ENCODE results near the gene CIZ1.

Gene CIZ1

DNA sequence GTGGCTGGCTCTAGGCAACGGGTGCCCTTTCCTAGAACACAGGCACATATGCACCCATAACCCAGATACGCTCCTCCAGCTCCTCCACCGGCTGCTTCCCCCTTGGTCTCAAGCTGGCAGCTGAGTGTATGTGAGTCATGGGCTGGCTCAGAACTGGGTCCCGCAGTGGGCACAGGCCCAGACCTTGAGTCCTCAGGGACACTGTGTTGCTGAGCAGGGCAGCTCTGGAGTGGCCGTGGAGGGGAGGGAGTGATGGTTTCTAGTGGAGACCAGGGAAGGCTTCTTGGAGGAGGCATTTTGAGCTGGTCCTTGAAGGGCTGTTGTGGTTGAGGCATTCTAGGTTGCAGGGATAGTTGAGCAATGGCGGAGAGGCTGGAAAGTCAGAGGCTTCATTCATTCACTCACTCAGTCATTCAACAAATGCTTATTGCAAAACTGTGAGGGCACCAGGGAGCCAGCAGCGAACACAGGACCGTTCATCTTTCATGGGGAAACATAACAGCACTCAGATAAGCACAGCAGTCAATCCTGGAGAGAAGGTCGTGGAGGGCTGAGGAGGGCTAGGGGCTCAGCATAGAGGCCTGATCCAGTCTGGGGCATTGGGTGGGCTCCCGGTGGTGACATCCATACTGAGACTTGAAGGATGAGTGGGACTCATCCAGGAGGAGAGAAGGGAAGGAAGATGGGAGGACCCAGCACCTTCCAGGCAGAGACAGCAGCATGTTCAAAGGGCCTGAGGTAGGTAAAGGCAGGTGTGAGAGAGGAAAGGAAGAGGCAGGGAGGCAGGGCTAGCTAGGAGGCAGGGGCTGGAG lies 29.0 kb downstream of the CIZ1 start:
- no peak for DNase-seq

- no peak for DNase-seq
Observed at GRCh38 chr9:128161215-128161902, 30.0 kb downstream of the CIZ1 start.

GRCh38 chr9:128160603-128160987 lies 30.8 kb downstream of the CIZ1 start:
- peak in 3 of 6 experiments; percentile 19 to 61 (median 23) for DNase-seq

- peak; percentile 84 to 92 (median 90) for DNase-seq
Observed at GRCh38 chr9:128159784-128160602, 31.4 kb downstream of the CIZ1 start, which contains the start of gene BBLN. TSS of gene BBLN (plus strand) at chr9:128160265. CDS start at chr9:128160408, 143 bp downstream.

GRCh38 chr9:128159522-128159783 lies 31.9 kb downstream of the CIZ1 start:
- DNase-seq = peak; percentile 50 to 67 (median 59)

GRCh38 chr9:128155736-128156500 lies 35.5 kb downstream of the CIZ1 start:
- no peak for DNase-seq

DNA sequence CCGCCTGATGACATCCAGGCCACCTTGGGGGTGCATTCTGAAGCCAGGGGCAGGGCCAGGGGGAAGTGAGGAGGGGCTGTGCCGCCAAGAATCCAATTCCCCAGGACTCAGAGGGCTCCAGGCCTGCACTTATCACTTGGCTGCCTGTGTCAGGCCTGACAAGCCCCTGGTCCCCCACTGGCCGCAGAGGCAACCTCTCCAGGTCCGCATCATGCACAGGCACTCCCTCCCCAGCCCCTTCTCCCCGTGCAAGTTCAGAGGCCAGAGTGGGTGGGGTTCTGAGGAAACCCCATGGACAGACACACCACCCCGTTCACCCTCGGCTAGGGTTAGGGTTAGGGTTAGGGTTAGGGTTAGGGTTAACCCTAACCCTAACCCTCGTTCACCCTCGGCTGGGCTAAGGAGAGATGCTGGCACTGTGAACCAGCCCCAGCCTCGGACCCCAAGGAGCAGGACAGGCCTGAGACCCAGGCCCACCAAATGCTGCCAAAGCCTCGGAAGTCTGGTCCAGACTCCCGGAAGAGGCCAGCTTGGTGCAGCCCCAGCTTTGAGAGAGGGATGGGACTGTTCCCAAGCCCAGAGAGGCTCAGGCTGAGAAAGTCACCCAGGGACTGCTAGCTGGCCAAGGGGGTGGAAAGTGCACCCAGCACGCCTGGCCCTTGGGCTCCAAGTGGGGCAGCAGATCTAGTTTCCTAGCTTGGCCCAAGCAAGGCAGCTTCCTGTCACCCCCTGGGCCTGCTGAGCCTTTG lies 37.3 kb downstream of the CIZ1 start:
- DNase-seq = no peak

GRCh38 chr9:128153060-128153946 lies 38.1 kb downstream of the CIZ1 start:
- DNase-seq = no peak

DNA sequence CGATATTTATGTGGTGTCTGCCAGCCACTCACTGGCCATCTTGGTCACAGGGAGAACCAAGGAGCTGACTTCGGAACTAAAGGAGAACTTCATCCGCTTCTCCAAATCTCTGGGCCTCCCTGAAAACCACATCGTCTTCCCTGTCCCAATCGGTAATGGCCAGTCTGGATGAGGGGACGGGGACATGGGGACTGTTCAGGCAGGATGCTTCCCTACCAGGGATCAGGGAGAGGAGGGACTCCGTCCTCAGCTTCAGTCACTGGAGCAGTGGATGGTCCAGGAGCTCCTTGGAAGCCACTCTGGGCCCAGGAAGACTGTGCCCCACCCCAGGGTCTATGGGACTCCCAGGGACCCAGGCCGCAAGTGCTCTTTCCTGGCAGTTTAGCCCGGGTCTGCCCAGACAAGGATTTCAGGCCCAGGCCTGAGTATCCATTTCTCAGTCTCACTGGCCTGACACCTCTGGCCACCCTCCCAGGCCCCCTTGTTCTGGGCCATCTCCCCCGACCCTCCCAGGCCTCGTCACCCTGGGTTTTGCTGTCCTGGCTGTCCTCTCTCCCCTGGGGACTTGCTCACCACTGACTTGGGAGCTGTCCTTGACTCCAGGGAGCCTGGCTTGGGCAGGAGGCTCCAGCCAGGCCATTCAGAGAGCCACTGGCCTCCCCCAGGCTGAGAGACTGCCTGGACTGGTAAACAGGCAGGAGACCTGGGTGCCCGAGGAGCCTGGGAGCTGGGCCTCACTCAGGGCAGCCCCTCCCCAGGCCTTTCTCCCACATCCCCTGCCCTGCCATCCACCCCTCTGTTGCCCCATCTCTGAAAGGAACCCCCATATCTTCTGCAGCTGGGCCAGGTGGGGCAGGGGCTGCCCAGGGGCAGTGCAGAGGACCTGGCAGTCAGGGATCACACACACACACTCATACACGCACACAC lies 39.0 kb downstream of the CIZ1 start:
- DNase-seq = no peak

GRCh38 chr9:128151309-128152132 lies 39.9 kb downstream of the CIZ1 start:
- no peak for DNase-seq

DNA sequence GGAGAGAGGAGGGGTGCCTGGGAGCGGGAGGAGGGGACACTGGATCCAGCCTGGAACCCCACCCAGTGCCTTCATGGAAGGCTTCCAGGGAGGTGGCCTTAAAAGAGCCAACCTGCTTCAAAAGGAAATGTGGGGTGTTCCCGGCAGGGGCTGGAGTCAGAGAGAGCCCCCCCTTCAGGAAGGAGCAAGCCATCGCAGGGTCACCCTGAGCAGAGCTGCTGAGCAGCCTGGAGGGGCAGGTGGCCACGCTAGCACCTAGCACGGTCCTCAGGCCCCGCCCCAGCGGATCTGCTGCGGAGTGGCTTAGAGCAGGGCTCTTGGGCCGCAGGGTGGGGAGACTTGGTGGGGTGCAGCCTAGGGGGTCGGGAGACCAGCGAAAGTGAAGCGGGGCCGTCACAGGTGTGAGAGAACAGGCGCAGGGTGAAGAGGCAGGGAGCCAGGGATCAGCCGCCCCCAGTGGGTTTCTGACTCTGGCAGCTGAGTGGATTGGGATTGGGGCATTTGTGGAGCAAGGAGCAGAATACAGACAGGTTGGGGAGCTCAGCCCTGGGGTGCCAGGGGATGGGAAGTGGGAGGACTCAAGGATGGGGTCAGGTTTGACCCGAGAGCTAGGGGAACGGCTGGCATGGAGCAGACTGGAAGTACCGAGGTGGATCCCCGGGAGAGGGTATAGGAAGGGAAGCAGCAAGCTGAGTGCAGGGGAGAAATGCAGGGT lies 40.6 kb downstream of the CIZ1 start:
- no peak for DNase-seq

DNA sequence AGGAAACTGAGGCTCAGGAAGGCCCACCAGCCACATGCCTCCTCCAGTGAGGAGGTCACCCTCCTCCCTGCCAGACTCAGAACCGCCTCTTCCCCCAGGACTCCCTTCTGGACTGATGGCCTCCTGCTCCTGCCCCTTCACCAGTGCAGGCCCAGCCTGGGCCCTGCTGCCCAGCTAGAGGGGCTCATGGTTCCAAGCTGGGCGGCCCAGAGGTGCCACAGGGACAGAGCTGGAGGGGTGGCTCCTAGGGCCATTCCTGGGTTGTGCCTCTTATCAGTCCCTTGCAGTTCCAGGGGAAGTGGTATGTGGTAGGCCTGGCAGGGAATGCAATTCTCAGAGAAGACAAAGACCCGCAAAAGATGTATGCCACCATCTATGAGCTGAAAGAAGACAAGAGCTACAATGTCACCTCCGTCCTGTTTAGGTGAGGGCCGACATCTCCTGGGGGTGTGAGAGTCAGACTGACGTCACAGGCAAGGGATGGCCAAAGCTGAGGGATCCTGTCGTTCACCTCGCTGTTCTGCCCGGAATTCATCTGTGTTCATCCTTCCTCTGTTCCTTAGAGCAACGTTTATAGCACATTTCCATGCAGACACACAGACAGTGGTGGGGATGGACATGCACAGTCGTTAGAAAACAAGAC lies 41.3 kb downstream of the CIZ1 start:
- DNase-seq = no peak

DNA sequence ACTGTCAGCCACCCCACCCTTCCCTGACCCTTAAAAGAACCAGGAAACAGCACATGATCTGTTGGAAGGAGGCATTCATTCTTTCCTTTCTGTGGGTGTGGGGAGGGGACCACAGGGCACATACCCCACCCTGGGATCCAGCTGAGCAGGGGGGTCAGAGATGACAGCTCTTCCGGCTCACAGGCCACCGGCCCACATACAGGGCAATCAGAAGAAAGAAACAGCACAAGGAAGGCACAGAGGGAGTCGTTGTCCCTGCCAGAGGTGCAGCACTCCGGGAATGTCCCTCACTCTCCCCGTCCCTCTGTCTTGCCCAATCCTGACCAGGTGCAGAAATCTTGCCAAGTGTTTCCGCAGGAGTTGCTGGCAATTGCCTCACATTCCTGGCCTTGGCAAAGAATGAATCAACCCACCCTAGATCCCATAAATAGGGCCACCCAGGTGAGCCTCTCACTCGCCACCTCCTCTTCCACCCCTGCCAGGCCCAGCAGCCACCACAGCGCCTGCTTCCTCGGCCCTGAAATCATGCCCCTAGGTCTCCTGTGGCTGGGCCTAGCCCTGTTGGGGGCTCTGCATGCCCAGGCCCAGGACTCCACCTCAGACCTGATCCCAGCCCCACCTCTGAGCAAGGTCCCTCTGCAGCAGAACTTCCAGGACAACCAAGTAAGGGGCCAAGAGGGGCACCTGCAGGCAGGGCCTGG lies 42.2 kb downstream of the CIZ1 start, which contains the start of gene LCN2:
LCN2 (plus strand) TSS at position 453 of the 701 bp plus-strand sequence; CDS start at position 526, 73 bp downstream.
- no peak for DNase-seq

DNA sequence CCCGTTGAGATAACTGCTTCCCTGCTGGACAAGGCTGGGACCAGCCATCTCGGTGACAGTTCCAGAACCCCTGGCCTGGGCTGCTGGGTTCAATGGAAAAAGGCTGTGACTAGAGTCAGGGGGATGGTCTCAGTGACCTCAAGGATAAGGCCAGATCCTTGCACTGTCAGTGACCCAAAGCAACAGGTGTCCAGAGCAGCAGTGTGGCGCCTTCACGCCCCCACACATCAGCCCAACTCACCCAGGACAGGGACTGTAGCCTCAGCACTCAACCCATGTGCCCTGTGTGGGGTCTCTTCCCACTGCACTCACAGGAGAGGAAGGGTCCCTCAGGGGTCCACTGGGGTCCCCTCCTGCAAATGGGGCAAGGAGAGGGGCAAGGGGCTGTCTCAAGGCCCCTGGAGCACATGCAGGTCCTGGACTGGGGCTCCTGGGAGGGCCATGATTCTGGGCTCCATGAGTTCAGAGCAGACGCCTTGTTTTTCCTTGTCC lies 42.8 kb downstream of the CIZ1 start:
- DNase-seq = no peak

GRCh38 chr9:128146591-128147120 lies 44.7 kb downstream of the CIZ1 start:
- no peak for DNase-seq

- no peak for DNase-seq
Observed at GRCh38 chr9:128145951-128146351, 45.4 kb downstream of the CIZ1 start.

All from stimulated activated naive CD4-positive, alpha-beta T cell (primary cell).